SJSA1 (cell line): ENCODE results near the gene SLC25A34. TPM values are rescaled to one million over a fixed set of nuclear protein-coding genes. Genes with fewer than 3 reads are reported as not detected.
A peak's percentile ranks its signal among the peaks of the same experiment; 100 is the strongest.

ENCODE experiments used
- DNase-seq, 2 experiments: peaks; one replicate each; pipeline ENCODE4 v3.0.0-alpha.2; 2015 to 2020; ENCODE audit warnings: low spot score in 2 of 2, low read depth in 1 of 2
- H3K27ac ChIP-seq: fragments of 250-450 bp; sonication (Bioruptor Pico); 2 replicates; pipeline ENCODE4 v1.5.1; 2020; ENCODE audit warnings: mild to moderate bottlenecking, moderate library complexity
- H3K27me3 ChIP-seq: fragments of 250-450 bp; sonication (Bioruptor Pico); replicated peaks from 2 replicates; pipeline ENCODE4 v1.5.1; 2020; ENCODE audit warnings: mild to moderate bottlenecking, moderate library complexity
- H3K36me3 ChIP-seq: fragments of 250-450 bp; sonication (Bioruptor Pico); 2 replicates; pipeline ENCODE4 v1.5.1; 2020; ENCODE audit warnings: mild to moderate bottlenecking
- H3K4me1 ChIP-seq: fragments of 250-450 bp; sonication (Bioruptor Pico); replicated peaks from 2 replicates; pipeline ENCODE4 v1.6.1; 2021; ENCODE audit warnings: mild to moderate bottlenecking
- H3K4me3 ChIP-seq: fragments of 250-450 bp; sonication (Bioruptor Pico); 2 replicates; pipeline ENCODE4 v1.5.1; 2020; ENCODE audit warnings: mild to moderate bottlenecking
- H3K9me3 ChIP-seq: fragments of 250-450 bp; sonication (Bioruptor Pico); replicated peaks from 2 replicates; pipeline ENCODE4 v1.5.1; 2020; ENCODE audit warnings: mild to moderate bottlenecking
- total RNA-seq: library from RNA; depleted of rRNA; stranded (reverse); fragments of >200 nt; shearing (Covaris generic); gene quantifications from 2 replicates; pipeline ENCODE4 v1.2.3, GENCODE V29; 2014

The SLC25A34 gene
- total RNA-seq, 1 experiment from 2014 or later = 0.92 TPM

- no peaks in the 10 kb centered on the region for H3K9me3 ChIP-seq
Observed at GRCh38 chr1:15733218-15733725, 2.8 kb upstream of the SLC25A34 start.

DNA sequence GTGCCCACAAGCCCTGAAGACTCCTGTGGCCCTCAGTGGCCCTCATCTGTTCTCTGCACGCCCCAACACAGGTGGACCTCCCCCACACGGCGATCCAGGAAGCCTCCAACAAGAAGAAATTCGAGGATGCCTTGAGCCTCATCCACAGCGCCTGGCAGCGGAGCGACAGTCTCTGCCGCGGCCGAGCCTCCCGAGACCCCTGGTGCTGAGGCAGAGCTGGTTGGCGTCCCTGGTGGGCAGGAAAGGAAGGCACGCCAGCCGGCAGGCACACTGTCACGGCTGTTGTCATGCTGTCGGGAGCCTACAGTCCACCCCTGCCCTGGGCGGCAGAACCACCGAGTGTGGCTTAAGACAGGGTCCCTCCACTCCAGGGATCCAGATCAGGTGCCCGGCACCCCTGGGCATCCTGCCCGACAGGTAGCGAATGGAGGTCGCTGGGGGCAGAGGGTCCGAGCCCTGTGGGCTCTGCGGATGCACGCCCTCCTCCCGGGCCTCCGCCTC is 2.3 kb upstream of the SLC25A34 start:
- Histone ChIP-seq H3K27ac (no peak overlapping the region), H3K4me3 (no peak overlapping the region), H3K9me3 (no peaks in the 10 kb centered on the region), H3K36me3 (peaks cover 54% of the 10 kb centered on the region), H3K27me3 (no peaks in the 10 kb centered on the region), H3K4me1 (no peaks in the 10 kb centered on the region)
- no peak for DNase-seq

More at GRCh38 chr1:15733218-15733725, 2.8 kb upstream of the SLC25A34 start:
- DNase-seq = no peak
- Histone ChIP-seq H3K4me3 (no peak overlapping the region), H3K36me3 (peaks cover 59% of the 10 kb centered on the region), H3K27ac (no peak overlapping the region), H3K27me3 (no peaks in the 10 kb centered on the region), H3K4me1 (no peaks in the 10 kb centered on the region)

GRCh38 chr1:15734296-15734695 is 1.8 kb upstream of the SLC25A34 start:
- Histone ChIP-seq H3K4me1 (no peaks in the 10 kb centered on the region), H3K27ac (no peak overlapping the region), H3K9me3 (no peaks in the 10 kb centered on the region), H3K27me3 (no peaks in the 10 kb centered on the region), H3K36me3 (peaks cover 48% of the 10 kb centered on the region), H3K4me3 (no peak overlapping the region)
- DNase-seq = no peak

DNA sequence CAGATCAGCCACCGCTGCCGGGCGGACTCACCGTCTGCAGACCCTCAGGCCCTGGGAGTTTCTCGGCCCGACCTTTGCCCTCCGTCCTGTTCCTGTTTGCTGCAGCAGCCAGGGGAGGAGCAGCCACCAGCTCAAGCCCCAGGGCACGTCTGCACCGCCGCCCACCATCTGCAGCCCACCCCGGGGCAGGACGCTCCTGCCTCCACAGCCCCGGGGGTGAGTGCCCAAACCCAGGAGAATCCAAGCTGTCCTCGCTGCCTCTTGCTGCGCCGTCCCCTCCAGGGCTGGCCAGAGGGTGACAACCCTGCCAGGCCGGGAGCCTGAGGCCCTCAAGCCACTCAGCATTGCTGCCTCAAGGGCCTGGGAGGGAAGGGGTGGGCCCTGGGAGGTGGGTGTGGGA is 1.2 kb upstream of the SLC25A34 start:
- Histone ChIP-seq H3K9me3 (no peaks in the 10 kb centered on the region), H3K4me1 (no peaks in the 10 kb centered on the region), H3K27me3 (no peaks in the 10 kb centered on the region), H3K27ac (no peak overlapping the region), H3K36me3 (peaks cover 44% of the 10 kb centered on the region), H3K4me3 (no peak overlapping the region)
- DNase-seq = no peak

DNA sequence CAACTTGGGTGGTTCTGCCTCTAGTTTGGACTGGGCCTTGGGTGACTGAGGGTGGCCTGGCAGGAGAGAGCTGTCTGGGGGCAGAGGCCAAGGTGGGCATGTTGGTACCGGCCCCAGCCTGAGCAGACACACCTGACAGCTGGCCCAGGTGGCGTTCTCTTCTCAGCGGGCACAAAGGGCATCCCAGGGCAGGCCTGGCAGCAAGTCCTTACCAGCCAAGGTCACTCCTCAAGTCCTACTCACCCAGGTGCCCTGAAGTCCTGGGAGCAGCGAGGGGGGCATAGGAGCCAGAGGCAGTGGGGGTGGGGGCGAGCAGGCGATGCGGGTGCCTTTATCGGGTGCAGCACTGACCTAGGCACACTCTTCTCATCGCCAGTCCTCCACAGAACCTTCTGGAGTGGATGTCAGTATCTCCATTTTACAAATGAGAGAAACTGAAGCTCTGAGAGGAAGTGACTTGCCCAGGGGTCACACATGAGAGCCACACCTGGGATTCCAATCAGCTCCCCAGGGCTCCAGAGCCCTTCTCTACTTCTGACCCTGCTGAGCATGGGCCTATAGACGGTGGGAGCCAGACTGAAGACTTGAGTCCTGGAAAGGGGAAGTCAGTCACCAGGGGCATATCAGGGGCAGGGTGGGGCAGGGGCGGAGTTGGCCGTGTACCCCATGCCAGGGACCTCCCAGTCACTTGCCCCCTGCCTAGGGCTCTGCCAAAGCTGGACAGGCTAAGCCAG is 587 bp upstream of the SLC25A34 start:
- Histone ChIP-seq H3K36me3 (peaks cover 39% of the 10 kb centered on the region), H3K4me3 (no peak overlapping the region), H3K27ac (no peak overlapping the region), H3K4me1 (no peaks in the 10 kb centered on the region), H3K9me3 (no peaks in the 10 kb centered on the region), H3K27me3 (no peaks in the 10 kb centered on the region)
- no peak for DNase-seq

DNA sequence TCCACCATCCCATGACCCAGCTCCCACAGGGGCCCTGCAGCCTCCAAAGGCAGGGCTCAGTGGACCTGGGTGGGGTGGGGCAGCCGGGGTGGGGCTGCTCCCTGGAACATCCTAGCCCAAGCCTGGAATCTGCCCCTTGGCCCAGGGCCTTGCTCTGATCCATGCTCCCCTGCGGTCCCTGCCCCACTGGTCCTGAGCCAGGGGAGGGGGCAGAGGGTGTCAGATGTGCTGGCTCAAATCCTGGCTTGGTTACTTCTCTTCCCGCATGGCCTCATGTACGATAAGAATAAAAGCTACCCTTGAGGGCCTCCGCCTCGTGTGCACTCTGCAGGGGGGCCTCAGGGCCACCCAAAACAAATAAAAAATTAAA is 819 bp downstream of the SLC25A34 start:
- no peak for DNase-seq
- H3K4me3 ChIP-seq = no peak overlapping the region
- no peaks in the 10 kb centered on the region for H3K9me3 ChIP-seq
- no peak overlapping the region for H3K27ac ChIP-seq
- no peaks in the 10 kb centered on the region for H3K27me3 ChIP-seq
- no peaks in the 10 kb centered on the region for H3K4me1 ChIP-seq
- H3K36me3 ChIP-seq = peaks cover 26% of the 10 kb centered on the region

- H3K4me1 ChIP-seq = no peaks in the 10 kb centered on the region
- H3K36me3 ChIP-seq = peaks cover 19% of the 10 kb centered on the region
- no peaks in the 10 kb centered on the region for H3K27me3 ChIP-seq
- H3K27ac ChIP-seq = no peak overlapping the region
- no peaks in the 10 kb centered on the region for H3K9me3 ChIP-seq
- no peak overlapping the region for H3K4me3 ChIP-seq
- DNase-seq = no peak
Observed at GRCh38 chr1:15737324-15738319, 1.6 kb downstream of the SLC25A34 start.

GRCh38 chr1:15738416-15739113 is 2.5 kb downstream of the SLC25A34 start:
- no peak for DNase-seq
- no peaks in the 10 kb centered on the region for H3K9me3 ChIP-seq
- peaks cover 14% of the 10 kb centered on the region for H3K36me3 ChIP-seq
- no peaks in the 10 kb centered on the region for H3K4me1 ChIP-seq
- no peaks in the 10 kb centered on the region for H3K27me3 ChIP-seq
- no peak overlapping the region for H3K27ac ChIP-seq
- no peak overlapping the region for H3K4me3 ChIP-seq

DNA sequence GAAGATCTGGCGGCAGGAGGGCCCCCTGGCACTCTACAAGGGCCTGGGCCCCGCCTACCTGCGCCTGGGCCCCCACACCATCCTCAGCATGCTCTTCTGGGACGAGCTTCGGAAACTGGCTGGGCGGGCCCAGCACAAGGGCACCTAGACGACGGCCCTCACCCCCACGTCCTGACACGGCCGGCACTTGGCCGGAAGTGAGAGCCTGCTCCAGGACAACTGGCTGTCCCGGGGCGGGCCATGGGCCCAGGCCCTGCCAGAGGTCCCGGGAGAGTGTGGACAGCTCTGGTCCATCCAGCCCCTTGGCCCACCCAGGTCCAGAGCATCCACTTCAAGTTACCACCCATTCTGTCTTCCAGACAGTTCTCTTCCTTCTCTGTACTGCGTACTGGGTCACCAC is 3.2 kb downstream of the SLC25A34 start:
- Histone ChIP-seq H3K9me3 (no peaks in the 10 kb centered on the region), H3K27me3 (no peaks in the 10 kb centered on the region), H3K27ac (no peak overlapping the region), H3K4me3 (no peak overlapping the region), H3K36me3 (peaks cover 7% of the 10 kb centered on the region), H3K4me1 (no peaks in the 10 kb centered on the region)
- DNase-seq = no peak

GRCh38 chr1:15739745-15740144 is 3.7 kb downstream of the SLC25A34 start:
- DNase-seq = no peak

GRCh38 chr1:15740924-15741850 is 5.1 kb downstream of the SLC25A34 start:
- Histone ChIP-seq H3K4me3 (no peak overlapping the region), H3K27ac (no peak overlapping the region), H3K4me1 (no peaks in the 10 kb centered on the region), H3K9me3 (no peaks in the 10 kb centered on the region), H3K27me3 (no peaks in the 10 kb centered on the region), H3K36me3 (no peaks in the 10 kb centered on the region)
- peak; percentile 31 to 69 for DNase-seq

More at GRCh38 chr1:15739745-15740144, 3.7 kb downstream of the SLC25A34 start:
- Histone ChIP-seq H3K27me3 (no peaks in the 10 kb centered on the region), H3K36me3 (peaks cover 5% of the 10 kb centered on the region; the same call in 1 of the 2 replicates), H3K4me3 (no peak overlapping the region), H3K9me3 (no peaks in the 10 kb centered on the region), H3K27ac (no peak overlapping the region), H3K4me1 (no peaks in the 10 kb centered on the region)

GRCh38 chr1:15742339-15742801 is 6.3 kb downstream of the SLC25A34 start, which contains the start of gene TMEM82:
Gene TMEM82 (plus strand): TSS chr1:15742499. CDS start chr1:15742560, 61 bp downstream.
- Histone ChIP-seq H3K27me3 (no peaks in the 10 kb centered on the region), H3K36me3 (no peaks in the 10 kb centered on the region), H3K27ac (no peak within 1 kb of the TSS), H3K4me3 (no peak within 1 kb of the TSS), H3K4me1 (0 out of 2 replicates have a peak, but pooled peaks cover under 1% of the 10 kb centered on the region), H3K9me3 (no peaks in the 10 kb centered on the region)
- DNase-seq = no peak
